Body of pancreas (tissue), 4 donors: ENCODE measurements around the gene GRID2. TPM values are rescaled to one million over a fixed set of nuclear protein-coding genes. Genes with fewer than 3 reads are reported as not detected.

Experiments used
- ATAC-seq: fragments of 150-250 bp; one replicate; pipeline ENCODE4 v1.9.1; 2016
- DNase-seq, 4 donors: peaks; one replicate each; pipeline ENCODE4 v3.0.0-alpha.2; 2019
- H3K27ac ChIP-seq, 4 donors: fragments of 200-600 bp; sonication (generic); 1 replicate in 3 of 4; 2 replicates in 1 of 4; pipeline versions ENCODE4 v1.5.1 to v1.6.1; 2016 to 2019; ENCODE audit warnings: mild to moderate bottlenecking in 1 of 4, mixed read lengths in 1 of 4, moderate library complexity in 1 of 4
- H3K27me3 ChIP-seq, 2 donors: fragments of 200-600 bp; sonication (generic); one replicate each; pipeline ENCODE4 v1.6.0; 2016; ENCODE audit warnings: mild to moderate bottlenecking in 1 of 2
- H3K36me3 ChIP-seq, 2 donors: fragments of 200-600 bp; sonication (generic); replicated peaks in 1 of 2; 2 replicates each; pipeline ENCODE4 v1.5.1; 2016; ENCODE audit warnings: low read depth in 2 of 2; ENCODE audit not compliant: insufficient read depth in 1 of 2
- H3K4me1 ChIP-seq: fragments of 200-600 bp; sonication (generic); one replicate; pipeline ENCODE4 v1.6.0; 2016
- H3K4me3 ChIP-seq, 2 donors: fragments of 200-600 bp; sonication (generic); 1 replicate in 1 of 2; 2 replicates in 1 of 2; pipeline ENCODE4 v1.5.1; 2016 to 2019
- H3K9me3 ChIP-seq, 3 donors: fragments of 200-600 bp; sonication (generic); 1 replicate in 2 of 3; 2 replicates in 1 of 3; pipeline ENCODE4 v1.5.1; 2016
- POLR2A ChIP-seq, 3 donors: fragments of 450-650 bp; IDR thresholded peaks; one replicate each; pipeline ENCODE4 v1.6.1; 2016; ENCODE audit warnings: antibody characterized with exemption in 3 of 3, mild to moderate bottlenecking in 2 of 3
- WGBS, 2 donors: methylation state at CpG; one replicate each; pipeline ENCODE4 v1.1.5; 2017; 5-methylcytosine and 5-hydroxymethylcytosine counted together
- intact Hi-C: fragments of 100-400 bp; cut with DNase I; formaldehyde crosslinking; loops from one replicate; pipeline ENCODE4 v1.15.1; 2023
- total RNA-seq, 2 donors: library from RNA; depleted of rRNA; stranded (reverse); fragments of >200 nt; gene quantifications; one replicate each; pipeline ENCODE4 v1.1.0, GENCODE V29; 2016
- TF ChIP-seq, protein P1 (sequence below), 7 experiments: fragments of 450-650 bp in 4 of 7; fragments of 200-600 bp in 3 of 7; sonication (generic) in 3 of 7; IDR thresholded peaks; one replicate each; pipeline ENCODE4 v1.5.1; 2016 to 2019; ENCODE audit warnings: antibody characterized with exemption in 7 of 7

GRID2 gene
- total RNA-seq, 2 donors from 2014 or later = not detected

DNA sequence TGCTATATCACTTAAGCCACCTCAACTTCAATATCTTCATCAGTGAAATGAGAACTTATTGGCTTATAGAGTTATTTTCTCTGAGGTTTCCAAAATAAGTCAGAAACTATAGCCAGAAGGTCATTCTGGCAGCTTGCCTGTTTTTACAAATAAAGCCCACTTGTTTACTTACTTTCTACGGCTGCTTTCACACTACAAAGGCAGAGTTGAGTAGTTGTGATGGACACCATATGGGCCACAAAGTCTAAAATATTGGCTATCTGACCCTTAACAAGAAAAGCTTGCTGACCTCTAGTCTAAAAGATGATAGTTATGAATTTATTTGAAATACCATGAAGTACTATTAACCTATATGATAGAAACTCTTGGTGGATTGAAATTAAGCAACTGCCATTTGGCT is 1457.5 kb downstream of the GRID2 start:
- no peak overlapping the region for H3K27ac ChIP-seq
- no peak for DNase-seq
- no peaks in the 10 kb centered on the region for H3K36me3 ChIP-seq
- H3K9me3 ChIP-seq = no peaks in the 10 kb centered on the region
- H3K4me3 ChIP-seq = no peak overlapping the region
- no peak for ATAC-seq
- no peaks in the 10 kb centered on the region for H3K27me3 ChIP-seq
- TF ChIP-seq, protein P1, sequence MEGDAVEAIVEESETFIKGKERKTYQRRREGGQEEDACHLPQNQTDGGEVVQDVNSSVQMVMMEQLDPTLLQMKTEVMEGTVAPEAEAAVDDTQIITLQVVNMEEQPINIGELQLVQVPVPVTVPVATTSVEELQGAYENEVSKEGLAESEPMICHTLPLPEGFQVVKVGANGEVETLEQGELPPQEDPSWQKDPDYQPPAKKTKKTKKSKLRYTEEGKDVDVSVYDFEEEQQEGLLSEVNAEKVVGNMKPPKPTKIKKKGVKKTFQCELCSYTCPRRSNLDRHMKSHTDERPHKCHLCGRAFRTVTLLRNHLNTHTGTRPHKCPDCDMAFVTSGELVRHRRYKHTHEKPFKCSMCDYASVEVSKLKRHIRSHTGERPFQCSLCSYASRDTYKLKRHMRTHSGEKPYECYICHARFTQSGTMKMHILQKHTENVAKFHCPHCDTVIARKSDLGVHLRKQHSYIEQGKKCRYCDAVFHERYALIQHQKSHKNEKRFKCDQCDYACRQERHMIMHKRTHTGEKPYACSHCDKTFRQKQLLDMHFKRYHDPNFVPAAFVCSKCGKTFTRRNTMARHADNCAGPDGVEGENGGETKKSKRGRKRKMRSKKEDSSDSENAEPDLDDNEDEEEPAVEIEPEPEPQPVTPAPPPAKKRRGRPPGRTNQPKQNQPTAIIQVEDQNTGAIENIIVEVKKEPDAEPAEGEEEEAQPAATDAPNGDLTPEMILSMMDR (IDR thresholded peaks at IDR 0.05) = no peak
- TF ChIP-seq POLR2A (IDR thresholded peaks at IDR 0.05) = no peak
- H3K4me1 ChIP-seq = no peaks in the 10 kb centered on the region
- 33 to 37% methylated on average over 1 of the region's 1 CpG for WGBS, 2 donors
- intact Hi-C loops = no loop called here

DNA sequence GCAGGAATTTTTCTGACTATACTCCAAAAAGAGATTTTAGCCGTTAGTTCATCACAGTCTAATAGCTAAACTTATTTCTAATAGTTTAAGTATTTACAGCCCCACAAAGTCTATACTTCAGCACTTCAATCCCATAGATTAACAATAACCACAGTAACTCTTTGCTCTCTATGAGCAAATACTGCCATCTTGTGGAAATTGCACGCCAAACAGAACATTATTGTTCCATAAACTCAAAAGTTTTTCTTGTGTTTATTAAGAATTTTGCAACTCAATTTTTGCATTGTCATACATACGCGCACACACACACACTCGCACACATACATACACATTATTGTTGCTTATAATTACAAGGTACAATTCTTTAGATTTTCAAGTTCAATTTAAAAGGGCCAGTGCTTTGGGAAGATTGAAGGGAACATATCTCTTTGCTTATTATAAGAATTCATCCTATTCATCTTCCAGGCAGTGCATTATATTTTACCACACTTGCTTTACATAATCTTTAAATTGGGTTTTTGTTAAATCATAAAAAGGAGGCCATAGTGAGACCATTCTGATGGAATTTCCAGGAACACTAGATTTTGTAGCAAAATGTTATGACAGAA is 1461.0 kb downstream of the GRID2 start:
- TF ChIP-seq, protein P1 (IDR thresholded peaks at IDR 0.05) = peak; percentile 47 to 83 (median 77)
- no peak for TF ChIP-seq POLR2A (IDR thresholded peaks at IDR 0.05)
- H3K36me3 ChIP-seq = no peaks in the 10 kb centered on the region
- H3K4me3 ChIP-seq = no peak overlapping the region
- DNase-seq (peak; percentile 15 to 46 (median 22)), ATAC-seq (peak; percentile 45)
- no peaks in the 10 kb centered on the region for H3K27me3 ChIP-seq
- intact Hi-C loops = no loop called here
- 1% methylated on average over 5 of the region's 5 CpGs for WGBS, 2 donors
- H3K27ac ChIP-seq = no peak overlapping the region
- H3K9me3 ChIP-seq = no peaks in the 10 kb centered on the region
- H3K4me1 ChIP-seq = no peaks in the 10 kb centered on the region

DNA sequence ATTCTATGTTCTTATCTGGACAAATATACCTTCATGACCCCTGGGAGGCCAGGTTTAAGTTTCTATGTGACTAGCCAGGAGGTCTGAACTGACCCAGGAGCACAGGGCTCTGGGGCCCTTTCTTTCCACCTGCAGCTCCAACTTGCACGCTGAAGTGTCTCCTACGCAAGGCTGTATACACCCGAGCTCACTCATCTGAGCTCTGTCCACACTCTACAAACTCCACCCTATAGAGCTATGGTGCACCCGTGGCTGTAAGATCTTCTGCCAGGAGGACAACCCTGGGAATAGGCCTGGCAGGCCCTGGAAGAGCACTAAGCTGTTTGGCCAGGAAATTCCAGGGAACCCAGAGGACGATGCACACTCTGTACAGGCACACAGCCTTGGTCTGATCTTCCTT is 1464.2 kb downstream of the GRID2 start:
- H3K27me3 ChIP-seq = no peaks in the 10 kb centered on the region
- no peaks in the 10 kb centered on the region for H3K9me3 ChIP-seq
- intact Hi-C loops = no loop called here
- no peaks in the 10 kb centered on the region for H3K4me1 ChIP-seq
- no peak for TF ChIP-seq POLR2A (IDR thresholded peaks at IDR 0.05)
- TF ChIP-seq, protein P1 (IDR thresholded peaks at IDR 0.05) = no peak
- no peak overlapping the region for H3K4me3 ChIP-seq
- DNase-seq = no peak
- 61 to 67% methylated on average over 5 of the region's 5 CpGs for WGBS, 2 donors
- ATAC-seq = no peak
- no peak overlapping the region for H3K27ac ChIP-seq
- H3K36me3 ChIP-seq = no peaks in the 10 kb centered on the region

DNA sequence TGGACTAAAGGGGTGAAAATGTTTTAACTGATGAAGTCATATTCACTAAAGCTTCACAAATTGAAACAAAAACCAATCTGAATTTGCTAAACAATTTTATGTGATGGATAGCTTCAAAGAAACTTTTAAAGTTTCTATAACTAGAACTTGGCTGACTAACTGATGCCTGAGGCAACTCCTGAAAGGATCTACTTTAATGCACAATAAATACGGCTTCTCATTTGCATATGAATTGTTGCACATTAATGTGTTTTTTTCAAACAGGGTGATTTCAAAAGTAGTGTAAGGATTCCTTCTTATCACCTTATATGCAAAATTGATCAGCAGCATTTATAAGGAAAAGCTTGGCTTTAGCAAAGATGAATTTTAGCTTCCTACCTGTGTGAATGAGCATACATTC is 1466.4 kb downstream of the GRID2 start:
- Histone ChIP-seq H3K4me1 (no peaks in the 10 kb centered on the region), H3K27ac (no peak overlapping the region), H3K36me3 (no peaks in the 10 kb centered on the region), H3K27me3 (no peaks in the 10 kb centered on the region), H3K4me3 (no peak overlapping the region), H3K9me3 (no peaks in the 10 kb centered on the region)
- 73 to 76% methylated on average over 1 of the region's 1 CpG for WGBS, 2 donors
- DNase-seq (no peak), ATAC-seq (no peak)
- TF ChIP-seq, protein P1 (IDR thresholded peaks at IDR 0.05) = no peak
- no peak for TF ChIP-seq POLR2A (IDR thresholded peaks at IDR 0.05)
- intact Hi-C loops = no loop called here
